Endothelial cell of umbilical vein (primary cell): ENCODE measurements around the gene PPP1R11. TPM values are rescaled to one million over a fixed set of nuclear protein-coding genes. Genes with fewer than 3 reads are reported as not detected.
"Not testable (repeated sequence)": the region's sequence is repeated elsewhere in the genome, so short reads cannot be mapped to it uniquely, and the experiment has no call there.

ENCODE experiments used
- BruUV-seq: library from RNA; stranded (reverse); fragments of 400-500 nt; replicated peaks from 2 replicates; lab custom pipeline; 2021; lab: Mats Ljungman, UMichigan
- CTCF ChIA-PET: fragments of 300-600, 350-600 bp; sonication (Branson Sonifier 250); formaldehyde crosslinking; loops from one replicate; lab custom pipeline; 2021; ENCODE audit warnings: antibody characterized with exemption, inconsistent platforms; lab: Charles Lee
- POLR2A ChIA-PET: fragments of 300-600, 350-600 bp; sonication (Branson Sonifier 250); formaldehyde crosslinking; loops from one replicate; lab custom pipeline; 2021; ENCODE audit warnings: antibody characterized with exemption, inconsistent platforms; lab: Charles Lee
- DNase-seq: peaks from one replicate; pipeline ENCODE4 v3.0.0-alpha.2; 2011; ENCODE audit warnings: low read depth, low spot score
- FAIRE-seq: peaks from 2 replicates; lab custom pipeline; 2011; peaks lifted over from hg19 to GRCh38; lab: Jason Lieb, UNC
- H2AFZ ChIP-seq: 2 replicates; pipeline ENCODE4 v1.6.0; 2012; ENCODE audit warnings: low read depth, low read length, control low read depth, inconsistent platforms
- H3K27ac ChIP-seq: 2 replicates; pipeline ENCODE4 v1.5.1; 2011; ENCODE audit warnings: low read depth, mild to moderate bottlenecking, control low read depth, low read length, moderate library complexity; ENCODE audit not compliant: insufficient read depth
- H3K27me3 ChIP-seq, 2 experiments: 2 replicates each; pipeline versions ENCODE4 v1.6.0 to v1.6.1; 2011; ENCODE audit warnings: low read length in 2 of 2, mixed read lengths in 1 of 2; ENCODE audit not compliant: control insufficient read depth in 2 of 2, insufficient read depth in 2 of 2
- H3K36me3 ChIP-seq, 2 experiments: 2 replicates in 1 of 2; 3 replicates in 1 of 2; pipeline ENCODE4 v1.5.1; 2011; ENCODE audit warnings: low read length in 2 of 2, mild to moderate bottlenecking in 1 of 2, moderate library complexity in 1 of 2; ENCODE audit not compliant: control insufficient read depth in 2 of 2, insufficient read depth in 2 of 2; ENCODE audit errors: extremely low read depth in 1 of 2
- H3K4me1 ChIP-seq: 3 replicates; pipeline ENCODE4 v1.5.1; 2011; ENCODE audit warnings: mild to moderate bottlenecking, low read length; ENCODE audit not compliant: control insufficient read depth, insufficient read depth; ENCODE audit errors: extremely low read depth
- H3K4me2 ChIP-seq: 2 replicates; pipeline ENCODE4 v1.6.1; 2011; ENCODE audit warnings: low read length, control low read depth, mixed read lengths; ENCODE audit not compliant: insufficient read depth
- H3K4me3 ChIP-seq, 3 experiments: fragments of 200-600 bp in 1 of 3; sonication (generic), shearing (Covaris generic) in 1 of 3; replicated peaks in 1 of 3; 2 replicates each; pipeline ENCODE4 v1.5.1; 2011 to 2016; ENCODE audit warnings: control low read depth in 3 of 3, low read length in 3 of 3, mild to moderate bottlenecking in 2 of 3, inconsistent platforms in 1 of 3, low read depth in 1 of 3, moderate library complexity in 1 of 3; ENCODE audit not compliant: insufficient read depth in 1 of 3
- H3K79me2 ChIP-seq: 2 replicates; pipeline ENCODE4 v1.6.0; 2012; ENCODE audit warnings: low read length, inconsistent platforms; ENCODE audit not compliant: control insufficient read depth, insufficient read depth
- H3K9ac ChIP-seq: replicated peaks from 2 replicates; pipeline ENCODE3; 2011; ENCODE audit warnings: low read length, control low read depth; ENCODE audit not compliant: insufficient read depth; ENCODE audit errors: extremely low read depth
- H3K9me1 ChIP-seq: replicated peaks from 3 replicates; pipeline ENCODE4 v1.6.0; 2011; ENCODE audit warnings: mild to moderate bottlenecking, low read length; ENCODE audit not compliant: control insufficient read depth, insufficient read depth; ENCODE audit errors: extremely low read depth
- H3K9me3 ChIP-seq: replicated peaks from 2 replicates; pipeline ENCODE4 v1.5.1; 2012; ENCODE audit warnings: low read length, inconsistent platforms; ENCODE audit not compliant: control insufficient read depth, insufficient read depth
- H4K20me1 ChIP-seq: replicated peaks from 2 replicates; pipeline ENCODE3; 2011; ENCODE audit warnings: mild to moderate bottlenecking, low read length; ENCODE audit not compliant: control insufficient read depth, insufficient read depth; ENCODE audit errors: extremely low read depth
- MAX ChIP-seq: IDR thresholded peaks from 2 replicates; pipeline ENCODE4 v1.6.1; 2011; ENCODE audit not compliant: insufficient read depth, insufficient read length
- POLR2A ChIP-seq: IDR thresholded peaks from 2 replicates; pipeline ENCODE4 v1.6.1; 2012; ENCODE audit warnings: low read depth, mild to moderate bottlenecking, control low read depth, low read length
- POLR2AphosphoS5 ChIP-seq: IDR thresholded peaks from 2 replicates; pipeline ENCODE4 v1.6.1; 2012; ENCODE audit warnings: low read depth, mild to moderate bottlenecking, control low read depth, low read length, moderate library complexity; ENCODE audit not compliant: insufficient read depth
- dilution Hi-C: fragments of 300-500 bp; cut with MboI; formaldehyde crosslinking; loops from one replicate; pipeline ENCODE4 v1.15.0; 2019; ENCODE audit warnings: low sequenced_read_pairs; ENCODE audit not compliant: extremely low pct_ligation_motif_present
- intact Hi-C: fragments of 100-400 bp; cut with micrococcal nuclease; formaldehyde crosslinking; loops from one replicate; pipeline ENCODE4 v1.10.0; 2022
- polyA plus RNA-seq, 4 experiments: library from polyadenylated mRNA; depleted of rRNA in 3 of 4; stranded (reverse) in 3 of 4; unstranded in 1 of 4; fragments of >200 nt; gene quantifications; 2 replicates each; pipeline versions ENCODE4 v1.2.1 to v1.2.3, GENCODE V29; 2011 to 2012; ENCODE audit warnings: missing spikeins in 1 of 4
- total RNA-seq: library from RNA; stranded (reverse); gene quantifications from 2 replicates; pipeline ENCODE4 v1.2.3, GENCODE V29; 2021

Gene PPP1R11
- total and polyA plus RNA-seq, 2 donors (not counting 3 experiments of a cell fraction or from before 2014, with no cell fraction given), result 32.4 to 44.1 TPM

- dilution Hi-C loops (no loop called here), intact Hi-C loops (no loop called here)
- Histone ChIP-seq H3K9me3 (no peaks in the 10 kb centered on the region), H2AFZ (no peak overlapping the region), H3K4me2 (no peak overlapping the region), H3K4me3 (no peak overlapping the region), H3K27ac (no peak overlapping the region), H3K9ac (no peak overlapping the region), H3K36me3 (no peaks in the 10 kb centered on the region), H3K4me1 (no peaks in the 10 kb centered on the region), H3K27me3 (no peaks in the 10 kb centered on the region), H4K20me1 (no peaks in the 10 kb centered on the region), H3K79me2 (no peaks in the 10 kb centered on the region), H3K9me1 (no peaks in the 10 kb centered on the region)
- ChIA-PET CTCF (interaction anchor here (1.3 kb wide), 1 partner anchor 8 kb away, joined by 3 read pairs; no protein-coding TSS in a partner anchor), POLR2A (no interaction called here)
- BruUV-seq, result no TSS peak
- no peak for TF ChIP-seq POLR2A
- TF ChIP-seq POLR2AphosphoS5, result no peak
- no peak for TF ChIP-seq MAX
- DNase-seq, result no peak
- no peak for FAIRE-seq
Observed at GRCh38 chr6:30031381-30031780, 35.6 kb upstream of the PPP1R11 start.

GRCh38 chr6:30033440-30033839, 33.6 kb upstream of the PPP1R11 start:
- H3K4me2 ChIP-seq, H3K27ac ChIP-seq, H3K9me3 ChIP-seq, H3K9ac ChIP-seq, H2AFZ ChIP-seq, H3K9me1 ChIP-seq, H3K4me1 ChIP-seq, H3K27me3 ChIP-seq, FAIRE-seq, H3K4me3 ChIP-seq, H3K79me2 ChIP-seq, H3K36me3 ChIP-seq, POLR2A ChIA-PET, BruUV-seq, intact Hi-C loops, H4K20me1 ChIP-seq, DNase-seq, CTCF ChIA-PET, dilution Hi-C loops: not testable (repeated sequence)
